Activated CD4-positive, CD25-positive, alpha-beta regulatory T cell treated with anti-CD3 and anti-CD28 coated beads, Interleukin-2, amount 50 U/mL, for 72 hours (primary cell): ENCODE measurements around the gene APOL1.
"Not testable (repeated sequence)": the region's sequence is repeated elsewhere in the genome, so short reads cannot be mapped to it uniquely, and the experiment has no call there.

Experiments
- DNase-seq: peaks from one replicate; pipeline ENCODE4 v3.0.0; 2021

Gene APOL1

GRCh38 chr22:36274531-36274930 lies 21.6 kb downstream of the APOL1 start:
- DNase-seq, result no peak

- peak; percentile 61 for DNase-seq
Measured at GRCh38 chr22:36277482-36278291, 24.8 kb downstream of the APOL1 start.

- no peak for DNase-seq
Measured at GRCh38 chr22:36279219-36279666, 26.3 kb downstream of the APOL1 start.

- DNase-seq, result no peak
Measured at GRCh38 chr22:36280379-36280778, 27.4 kb downstream of the APOL1 start.

- no peak for DNase-seq
Measured at GRCh38 chr22:36281781-36282327, 28.9 kb downstream of the APOL1 start.

GRCh38 chr22:36282328-36282831 lies 29.4 kb downstream of the APOL1 start:
- no peak for DNase-seq

- no peak for DNase-seq
Measured at GRCh38 chr22:36284171-36284571, 31.2 kb downstream of the APOL1 start.

- DNase-seq, result no peak
Measured at GRCh38 chr22:36285017-36285416, 32.1 kb downstream of the APOL1 start.

- no peak for DNase-seq
Measured at GRCh38 chr22:36285545-36285944, 32.6 kb downstream of the APOL1 start.

GRCh38 chr22:36286096-36286957 lies 33.4 kb downstream of the APOL1 start:
- DNase-seq, result peak; percentile 65

- DNase-seq, result no peak
Measured at GRCh38 chr22:36287881-36288515, 35.1 kb downstream of the APOL1 start.

- no peak for DNase-seq
Measured at GRCh38 chr22:36288571-36289405, 35.9 kb downstream of the APOL1 start.

GRCh38 chr22:36289406-36289870 lies 36.5 kb downstream of the APOL1 start:
- DNase-seq, result no peak

GRCh38 chr22:36289948-36290371 lies 37.0 kb downstream of the APOL1 start:
- DNase-seq, result not testable (repeated sequence)

- DNase-seq, result not testable (repeated sequence)
Measured at GRCh38 chr22:36290391-36291075, 37.6 kb downstream of the APOL1 start.

GRCh38 chr22:36291831-36292740 lies 39.2 kb downstream of the APOL1 start:
- DNase-seq, result no peak

GRCh38 chr22:36292823-36293530 lies 40.0 kb downstream of the APOL1 start:
- no peak for DNase-seq

- no peak for DNase-seq
Measured at GRCh38 chr22:36293606-36294292, 40.8 kb downstream of the APOL1 start.

GRCh38 chr22:36294293-36294620 lies 41.3 kb downstream of the APOL1 start:
- DNase-seq, result no peak
